Measurements from ENCODE around the gene NAB1.

DNA sequence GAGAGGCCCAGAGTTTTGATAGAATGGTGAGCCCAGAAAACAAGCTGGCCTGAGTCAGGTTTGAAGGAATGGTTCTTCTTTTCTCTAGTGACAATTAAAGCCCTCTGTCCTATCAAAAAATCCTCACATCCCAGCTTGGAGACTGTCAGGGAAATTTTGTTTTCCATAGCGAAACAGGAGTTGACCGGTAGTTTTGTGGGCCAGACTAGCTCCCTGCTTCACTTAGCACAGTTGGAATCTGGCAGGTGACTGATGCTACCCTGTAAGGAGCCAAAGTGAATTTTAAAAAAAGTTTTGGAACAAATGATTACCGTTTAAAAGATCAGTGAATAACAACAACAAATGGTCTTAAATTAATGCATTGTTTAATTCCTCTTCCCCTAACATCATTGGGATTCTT lies 6.7 kb downstream of the NAB1 start:
- TF ChIP-seq, protein P1, sequence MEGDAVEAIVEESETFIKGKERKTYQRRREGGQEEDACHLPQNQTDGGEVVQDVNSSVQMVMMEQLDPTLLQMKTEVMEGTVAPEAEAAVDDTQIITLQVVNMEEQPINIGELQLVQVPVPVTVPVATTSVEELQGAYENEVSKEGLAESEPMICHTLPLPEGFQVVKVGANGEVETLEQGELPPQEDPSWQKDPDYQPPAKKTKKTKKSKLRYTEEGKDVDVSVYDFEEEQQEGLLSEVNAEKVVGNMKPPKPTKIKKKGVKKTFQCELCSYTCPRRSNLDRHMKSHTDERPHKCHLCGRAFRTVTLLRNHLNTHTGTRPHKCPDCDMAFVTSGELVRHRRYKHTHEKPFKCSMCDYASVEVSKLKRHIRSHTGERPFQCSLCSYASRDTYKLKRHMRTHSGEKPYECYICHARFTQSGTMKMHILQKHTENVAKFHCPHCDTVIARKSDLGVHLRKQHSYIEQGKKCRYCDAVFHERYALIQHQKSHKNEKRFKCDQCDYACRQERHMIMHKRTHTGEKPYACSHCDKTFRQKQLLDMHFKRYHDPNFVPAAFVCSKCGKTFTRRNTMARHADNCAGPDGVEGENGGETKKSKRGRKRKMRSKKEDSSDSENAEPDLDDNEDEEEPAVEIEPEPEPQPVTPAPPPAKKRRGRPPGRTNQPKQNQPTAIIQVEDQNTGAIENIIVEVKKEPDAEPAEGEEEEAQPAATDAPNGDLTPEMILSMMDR (IDR thresholded peaks at IDR 0.05; ENCODE audit: insufficient read depth, low read length, poor library complexity, severe bottlenecking): no peak
- no peak for TF ChIP-seq EZH2phosphoT487 (conservative IDR thresholded peaks at IDR 0.05; ENCODE audit: low read length)
